ENCODE data around the gene CREB3. TPM values are rescaled to one million over a fixed set of nuclear protein-coding genes. Genes with fewer than 3 reads are reported as not detected.

The CREB3 gene
- polyA plus RNA-seq, 2 of the 4 experiments (the other 2 are of a cell fraction): 33.3 to 51.3 TPM

- TF ChIP-seq, protein P1, sequence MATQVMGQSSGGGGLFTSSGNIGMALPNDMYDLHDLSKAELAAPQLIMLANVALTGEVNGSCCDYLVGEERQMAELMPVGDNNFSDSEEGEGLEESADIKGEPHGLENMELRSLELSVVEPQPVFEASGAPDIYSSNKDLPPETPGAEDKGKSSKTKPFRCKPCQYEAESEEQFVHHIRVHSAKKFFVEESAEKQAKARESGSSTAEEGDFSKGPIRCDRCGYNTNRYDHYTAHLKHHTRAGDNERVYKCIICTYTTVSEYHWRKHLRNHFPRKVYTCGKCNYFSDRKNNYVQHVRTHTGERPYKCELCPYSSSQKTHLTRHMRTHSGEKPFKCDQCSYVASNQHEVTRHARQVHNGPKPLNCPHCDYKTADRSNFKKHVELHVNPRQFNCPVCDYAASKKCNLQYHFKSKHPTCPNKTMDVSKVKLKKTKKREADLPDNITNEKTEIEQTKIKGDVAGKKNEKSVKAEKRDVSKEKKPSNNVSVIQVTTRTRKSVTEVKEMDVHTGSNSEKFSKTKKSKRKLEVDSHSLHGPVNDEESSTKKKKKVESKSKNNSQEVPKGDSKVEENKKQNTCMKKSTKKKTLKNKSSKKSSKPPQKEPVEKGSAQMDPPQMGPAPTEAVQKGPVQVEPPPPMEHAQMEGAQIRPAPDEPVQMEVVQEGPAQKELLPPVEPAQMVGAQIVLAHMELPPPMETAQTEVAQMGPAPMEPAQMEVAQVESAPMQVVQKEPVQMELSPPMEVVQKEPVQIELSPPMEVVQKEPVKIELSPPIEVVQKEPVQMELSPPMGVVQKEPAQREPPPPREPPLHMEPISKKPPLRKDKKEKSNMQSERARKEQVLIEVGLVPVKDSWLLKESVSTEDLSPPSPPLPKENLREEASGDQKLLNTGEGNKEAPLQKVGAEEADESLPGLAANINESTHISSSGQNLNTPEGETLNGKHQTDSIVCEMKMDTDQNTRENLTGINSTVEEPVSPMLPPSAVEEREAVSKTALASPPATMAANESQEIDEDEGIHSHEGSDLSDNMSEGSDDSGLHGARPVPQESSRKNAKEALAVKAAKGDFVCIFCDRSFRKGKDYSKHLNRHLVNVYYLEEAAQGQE (IDR thresholded peaks at IDR 0.05): no peak
- TF ChIP-seq HOXA7 (CRISPR knock-in tag; IDR thresholded peaks at IDR 0.05) (no peak), HES2 (IDR thresholded peaks at IDR 0.05) (no peak), RFX5 (IDR thresholded peaks at IDR 0.05) (no peak), SREBF2 (IDR thresholded peaks at IDR 0.05) (no peak), NFE2L2 (conservative IDR thresholded peaks at IDR 0.05; ENCODE audit: low read length) (no peak), CBX2 (IDR thresholded peaks at IDR 0.05; ENCODE audit: borderline replicate concordance, low read depth) (no peak), CTCF (IDR thresholded peaks at IDR 0.05) (no peak), CHD2 (IDR thresholded peaks at IDR 0.05; ENCODE audit: low read length, partially characterized antibody) (no peak), MAX (IDR thresholded peaks at IDR 0.05) (no peak), GATA3 (IDR thresholded peaks at IDR 0.05; ENCODE audit: borderline replicate concordance) (no peak), NR3C1 (IDR thresholded peaks at IDR 0.05) (no peak), CEBPB (IDR thresholded peaks at IDR 0.05) (no peak), FOSB (CRISPR knock-in tag; IDR thresholded peaks at IDR 0.05) (no peak), RCOR1 (IDR thresholded peaks at IDR 0.05; ENCODE audit: low read depth, low read length) (no peak), ZFP36 (IDR thresholded peaks at IDR 0.05; ENCODE audit: borderline replicate concordance, partially characterized antibody) (no peak), FOXS1 (CRISPR knock-in tag; IDR thresholded peaks at IDR 0.05) (no peak)
- TF ChIP-seq, protein P2, sequence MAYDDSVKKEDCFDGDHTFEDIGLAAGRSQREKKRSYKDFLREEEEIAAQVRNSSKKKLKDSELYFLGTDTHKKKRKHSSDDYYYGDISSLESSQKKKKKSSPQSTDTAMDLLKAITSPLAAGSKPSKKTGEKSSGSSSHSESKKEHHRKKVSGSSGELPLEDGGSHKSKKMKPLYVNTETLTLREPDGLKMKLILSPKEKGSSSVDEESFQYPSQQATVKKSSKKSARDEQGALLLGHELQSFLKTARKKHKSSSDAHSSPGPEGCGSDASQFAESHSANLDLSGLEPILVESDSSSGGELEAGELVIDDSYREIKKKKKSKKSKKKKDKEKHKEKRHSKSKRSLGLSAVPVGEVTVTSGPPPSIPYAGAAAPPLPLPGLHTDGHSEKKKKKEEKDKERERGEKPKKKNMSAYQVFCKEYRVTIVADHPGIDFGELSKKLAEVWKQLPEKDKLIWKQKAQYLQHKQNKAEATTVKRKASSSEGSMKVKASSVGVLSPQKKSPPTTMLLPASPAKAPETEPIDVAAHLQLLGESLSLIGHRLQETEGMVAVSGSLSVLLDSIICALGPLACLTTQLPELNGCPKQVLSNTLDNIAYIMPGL (CRISPR knock-in tag; IDR thresholded peaks at IDR 0.05; ENCODE audit: borderline replicate concordance): no peak
- TF ChIP-seq, protein P3, sequence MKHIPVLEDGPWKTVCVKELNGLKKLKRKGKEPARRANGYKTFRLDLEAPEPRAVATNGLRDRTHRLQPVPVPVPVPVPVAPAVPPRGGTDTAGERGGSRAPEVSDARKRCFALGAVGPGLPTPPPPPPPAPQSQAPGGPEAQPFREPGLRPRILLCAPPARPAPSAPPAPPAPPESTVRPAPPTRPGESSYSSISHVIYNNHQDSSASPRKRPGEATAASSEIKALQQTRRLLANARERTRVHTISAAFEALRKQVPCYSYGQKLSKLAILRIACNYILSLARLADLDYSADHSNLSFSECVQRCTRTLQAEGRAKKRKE (CRISPR knock-in tag; IDR thresholded peaks at IDR 0.05; ENCODE audit: low read depth): no peak
- no peak overlapping the region for H3K4me3 ChIP-seq
- H3K27ac ChIP-seq: no peak overlapping the region; a peak in 1 of 6 replicates
- ChIA-PET CTCF (interaction anchor here (1.4 to 18.3 kb wide), 5 partner anchors 13 to 199 kb away, joined by 3 to 498 read pairs (median 20); partner anchors contain the start of genes ARHGEF39, CA9, CCDC107 and RMRP), POLR2A (interaction anchor here (0.7 to 1.1 kb wide), 2 partner anchors 13 to 19 kb away, joined by 3 read pairs; no protein-coding TSS in a partner anchor)
- H3K4me1 ChIP-seq: peaks cover 43% of the 10 kb centered on the region
- DNase-seq (ENCODE audit: low read depth in 1 of 2, low spot score in 1 of 2) (no peak), ATAC-seq (no peak), FAIRE-seq (no peak)
- H3K4me2 ChIP-seq: no peak overlapping the region
- H3K9me3 ChIP-seq: no peaks in the 10 kb centered on the region
- 88% methylated on average over 2 of the region's 2 CpGs for WGBS (ENCODE audit: missing lambda C conversion rate)
Observed at GRCh38 chr9:35683323-35683722, 49.1 kb upstream of the CREB3 start.

All from A549 (cell line).